Astrocyte (in vitro differentiated cells and primary cell): Measurements from ENCODE around the gene CYP4F22. TPM values are rescaled to one million over a fixed set of nuclear protein-coding genes. Genes with fewer than 3 reads are reported as not detected.

Source experiments
- DNase-seq: peaks from one replicate; pipeline ENCODE4 v3.0.0-alpha.2; 2010; ENCODE audit warnings: low read depth
- FAIRE-seq: peaks from 2 replicates; lab custom pipeline; 2011; peaks lifted over from hg19 to GRCh38; lab: Jason Lieb, UNC
- H2AFZ ChIP-seq: 2 replicates; pipeline ENCODE4 v1.6.0; 2012; ENCODE audit warnings: low read depth, low read length, inconsistent platforms
- H3K27ac ChIP-seq: 2 replicates; pipeline ENCODE4 v1.5.1; 2011; ENCODE audit warnings: low read depth, low read length, inconsistent platforms
- H3K27me3 ChIP-seq: 2 replicates; pipeline ENCODE4 v1.6.0; 2011; ENCODE audit warnings: low read length, inconsistent platforms; ENCODE audit not compliant: insufficient read depth
- H3K36me3 ChIP-seq: 2 replicates; pipeline ENCODE4 v1.5.1; 2011; ENCODE audit warnings: low read length, inconsistent platforms; ENCODE audit not compliant: insufficient read depth
- H3K4me1 ChIP-seq: 2 replicates; pipeline ENCODE4 v1.5.1; 2011; ENCODE audit warnings: low read length, inconsistent platforms; ENCODE audit not compliant: insufficient read depth
- H3K4me2 ChIP-seq: 2 replicates; pipeline ENCODE4 v1.6.0; 2012; ENCODE audit warnings: low read length, inconsistent platforms
- H3K4me3 ChIP-seq: 2 replicates; pipeline ENCODE4 v1.5.1; 2011; ENCODE audit warnings: low read depth, mild to moderate bottlenecking, low read length, inconsistent platforms; ENCODE audit not compliant: insufficient read depth
- H3K79me2 ChIP-seq: 2 replicates; pipeline ENCODE4 v1.6.0; 2012; ENCODE audit warnings: mild to moderate bottlenecking, low read length, inconsistent platforms; ENCODE audit not compliant: insufficient read depth
- H3K9ac ChIP-seq: 2 replicates; pipeline ENCODE4 v1.6.0; 2012; ENCODE audit warnings: mild to moderate bottlenecking, low read length, inconsistent platforms
- H3K9me3 ChIP-seq: 2 replicates; pipeline ENCODE4 v1.5.1; 2012; ENCODE audit warnings: low read depth, mild to moderate bottlenecking, low read length, inconsistent platforms; ENCODE audit not compliant: insufficient read depth
- H4K20me1 ChIP-seq: 2 replicates; pipeline ENCODE4 v1.6.0; 2012; ENCODE audit warnings: low read length, inconsistent platforms; ENCODE audit not compliant: insufficient read depth
- H3K27ac Mint-ChIP-seq: one replicate; pipeline ENCODE4 v1.8.0; 2021; ENCODE audit warnings: mild to moderate bottlenecking, mixed read lengths; ENCODE audit not compliant: unreplicated experiment
- H3K27me3 Mint-ChIP-seq: one replicate; pipeline ENCODE4 v1.8.0; 2021; ENCODE audit warnings: low read depth, mixed read lengths; ENCODE audit not compliant: unreplicated experiment
- H3K36me3 Mint-ChIP-seq: one replicate; pipeline ENCODE4 v1.8.0; 2021; ENCODE audit warnings: low read depth, mixed read lengths; ENCODE audit not compliant: unreplicated experiment
- H3K4me1 Mint-ChIP-seq: one replicate; pipeline ENCODE4 v1.8.0; 2021; ENCODE audit warnings: low read depth, mixed read lengths; ENCODE audit not compliant: unreplicated experiment
- H3K4me3 Mint-ChIP-seq: one replicate; pipeline ENCODE4 v1.8.0; 2021; ENCODE audit warnings: mild to moderate bottlenecking, moderate library complexity, mixed read lengths; ENCODE audit not compliant: unreplicated experiment
- H3K9me3 Mint-ChIP-seq: one replicate; pipeline ENCODE4 v1.8.0; 2021; ENCODE audit warnings: mild to moderate bottlenecking, mixed read lengths; ENCODE audit not compliant: unreplicated experiment
- CTCF ChIP-seq: IDR thresholded peaks from 2 replicates; pipeline ENCODE4 v1.5.1; 2011; ENCODE audit warnings: low read depth, mild to moderate bottlenecking, inconsistent platforms, low read length, moderate library complexity; ENCODE audit not compliant: insufficient read depth
- EZH2 ChIP-seq: IDR thresholded peaks from 2 replicates; pipeline ENCODE4 v1.6.1; 2012; ENCODE audit warnings: mild to moderate bottlenecking, low read length, inconsistent platforms; ENCODE audit not compliant: insufficient read depth
- total RNA-seq: library from RNA; stranded (reverse); gene quantifications from 2 replicates; pipeline ENCODE4 v1.2.1, GENCODE V29; 2021

The CYP4F22 gene
- total RNA-seq, 1 donor from 2014 or later = not detected

- Histone ChIP-seq H3K79me2 (no peaks in the 10 kb centered on the region), H3K36me3 (no peaks in the 10 kb centered on the region), H4K20me1 (no peaks in the 10 kb centered on the region), H3K9me3 (no peaks in the 10 kb centered on the region), H3K9ac (no peak overlapping the region), H3K27ac (no peak overlapping the region), H2AFZ (no peak overlapping the region), H3K4me3 (no peak overlapping the region), H3K4me2 (no peak overlapping the region), H3K4me1 (no peaks in the 10 kb centered on the region), H3K27me3 (no peaks in the 10 kb centered on the region)
- H3K27ac Mint-ChIP-seq = no peak overlapping the region
- H3K27me3 Mint-ChIP-seq = no peaks in the 10 kb centered on the region
- no peak overlapping the region for H3K4me3 Mint-ChIP-seq
- peaks cover 11% of the 10 kb centered on the region for H3K9me3 Mint-ChIP-seq
- no peaks in the 10 kb centered on the region for H3K36me3 Mint-ChIP-seq
- H3K4me1 Mint-ChIP-seq = no peaks in the 10 kb centered on the region
- DNase-seq = no peak
- TF ChIP-seq EZH2 = no peak
- no peak for TF ChIP-seq CTCF
- FAIRE-seq = peak; percentile 45
Observed at GRCh38 chr19:15575406-15575805, 67.1 kb downstream of the CYP4F22 start.

- TF ChIP-seq CTCF = no peak
- no peak for TF ChIP-seq EZH2
- no peaks in the 10 kb centered on the region for H3K9me3 ChIP-seq
- H3K36me3 ChIP-seq = no peaks in the 10 kb centered on the region
- no peak overlapping the region for H2AFZ ChIP-seq
- H3K4me1 Mint-ChIP-seq = no peaks in the 10 kb centered on the region
- H3K4me1 ChIP-seq = no peaks in the 10 kb centered on the region
- H3K4me3 Mint-ChIP-seq = no peak overlapping the region
- no peaks in the 10 kb centered on the region for H3K36me3 Mint-ChIP-seq
- H4K20me1 ChIP-seq = no peaks in the 10 kb centered on the region
- H3K27ac Mint-ChIP-seq = no peak overlapping the region
- peaks cover 11% of the 10 kb centered on the region for H3K9me3 Mint-ChIP-seq
- no peaks in the 10 kb centered on the region for H3K79me2 ChIP-seq
- H3K4me3 ChIP-seq = no peak overlapping the region
- no peaks in the 10 kb centered on the region for H3K27me3 Mint-ChIP-seq
- H3K9ac ChIP-seq = no peak overlapping the region
- no peak overlapping the region for H3K27ac ChIP-seq
- no peaks in the 10 kb centered on the region for H3K27me3 ChIP-seq
- FAIRE-seq (no peak), DNase-seq (no peak)
- no peak overlapping the region for H3K4me2 ChIP-seq
Observed at GRCh38 chr19:15576526-15577156, 68.3 kb downstream of the CYP4F22 start.

GRCh38 chr19:15577184-15577771 is 69.0 kb downstream of the CYP4F22 start:
- no peaks in the 10 kb centered on the region for H3K79me2 ChIP-seq
- no peaks in the 10 kb centered on the region for H4K20me1 ChIP-seq
- Mint-ChIP-seq H3K9me3 (peaks cover 10% of the 10 kb centered on the region), H3K4me1 (no peaks in the 10 kb centered on the region), H3K27ac (no peak overlapping the region), H3K27me3 (no peaks in the 10 kb centered on the region), H3K36me3 (no peaks in the 10 kb centered on the region), H3K4me3 (no peak overlapping the region)
- H3K36me3 ChIP-seq = no peaks in the 10 kb centered on the region
- no peak overlapping the region for H3K4me2 ChIP-seq
- DNase-seq = no peak
- no peaks in the 10 kb centered on the region for H3K4me1 ChIP-seq
- H3K27me3 ChIP-seq = no peaks in the 10 kb centered on the region
- no peak overlapping the region for H2AFZ ChIP-seq
- no peaks in the 10 kb centered on the region for H3K9me3 ChIP-seq
- H3K9ac ChIP-seq = no peak overlapping the region
- no peak overlapping the region for H3K27ac ChIP-seq
- TF ChIP-seq EZH2 = no peak
- TF ChIP-seq CTCF = no peak
- no peak for FAIRE-seq
- H3K4me3 ChIP-seq = no peak overlapping the region
